NCI-H2171 treated with DMSO at 0.1 percent for 48 hours (cell line): Measurements from ENCODE around the gene MAN2B2.

ENCODE experiments used
- DNase-seq: peaks from one replicate; lab custom pipeline; 2025; lab: John Stamatoyannopoulos, UW

The MAN2B2 gene

GRCh38 chr4:6595897-6596537 lies 21.0 kb downstream of the MAN2B2 start:
- DNase-seq, result no peak

GRCh38 chr4:6596948-6597347 lies 22.0 kb downstream of the MAN2B2 start:
- no peak for DNase-seq

- no peak for DNase-seq
Measured at GRCh38 chr4:6598127-6598526, 23.1 kb downstream of the MAN2B2 start.

GRCh38 chr4:6598641-6599040 lies 23.7 kb downstream of the MAN2B2 start:
- no peak for DNase-seq

GRCh38 chr4:6601661-6602250 lies 26.8 kb downstream of the MAN2B2 start:
- DNase-seq, result no peak

GRCh38 chr4:6602289-6602688 lies 27.3 kb downstream of the MAN2B2 start:
- DNase-seq, result no peak

GRCh38 chr4:6603128-6603527 lies 28.1 kb downstream of the MAN2B2 start:
- DNase-seq, result no peak

GRCh38 chr4:6605114-6605513 lies 30.1 kb downstream of the MAN2B2 start:
- no peak for DNase-seq

- DNase-seq, result no peak
Measured at GRCh38 chr4:6605605-6606004, 30.6 kb downstream of the MAN2B2 start.

GRCh38 chr4:6606465-6607235 lies 31.7 kb downstream of the MAN2B2 start:
- DNase-seq, result no peak

GRCh38 chr4:6607368-6608055 lies 32.5 kb downstream of the MAN2B2 start:
- DNase-seq, result no peak

- no peak for DNase-seq
Measured at GRCh38 chr4:6608758-6609414, 33.9 kb downstream of the MAN2B2 start.

- no peak for DNase-seq
Measured at GRCh38 chr4:6609415-6610079, 34.6 kb downstream of the MAN2B2 start.

- no peak for DNase-seq
Measured at GRCh38 chr4:6610856-6611430, 36.0 kb downstream of the MAN2B2 start.

GRCh38 chr4:6612961-6613675 lies 38.1 kb downstream of the MAN2B2 start:
- no peak for DNase-seq

- no peak for DNase-seq
Measured at GRCh38 chr4:6613676-6614651, 39.0 kb downstream of the MAN2B2 start.

- no peak for DNase-seq
Measured at GRCh38 chr4:6614701-6615230, 39.8 kb downstream of the MAN2B2 start.

- DNase-seq, result no peak
Measured at GRCh38 chr4:6616087-6616995, 41.4 kb downstream of the MAN2B2 start.
